Mesothelial cell of epicardium (in vitro differentiated cells): ENCODE results near the gene DGKI. TPM values are rescaled to one million over a fixed set of nuclear protein-coding genes. Genes with fewer than 3 reads are reported as not detected.
"Not testable (repeated sequence)": the region's sequence is repeated elsewhere in the genome, so short reads cannot be mapped to it uniquely, and the experiment has no call there.

Experiments used
- DNase-seq, 2 experiments: peaks; one replicate each; pipeline ENCODE4 v3.0.0; 2021; ENCODE audit warnings: low spot score in 2 of 2; ENCODE audit not compliant: unreplicated experiment in 2 of 2
- H3K27ac Mint-ChIP-seq: 2 replicates; pipeline ENCODE4 v1.8.0; 2021; ENCODE audit warnings: mixed read lengths
- H3K27me3 Mint-ChIP-seq: 2 replicates; pipeline ENCODE4 v1.8.0; 2021; ENCODE audit warnings: low read depth, mixed read lengths
- H3K36me3 Mint-ChIP-seq: 2 replicates; pipeline ENCODE4 v1.8.0; 2021; ENCODE audit warnings: mixed read lengths
- H3K4me1 Mint-ChIP-seq: 2 replicates; pipeline ENCODE4 v1.8.0; 2021; ENCODE audit warnings: mixed read lengths
- H3K4me3 Mint-ChIP-seq: 2 replicates; pipeline ENCODE4 v1.8.0; 2021; ENCODE audit warnings: mild to moderate bottlenecking, moderate library complexity, mixed read lengths
- H3K9me3 Mint-ChIP-seq: 2 replicates; pipeline ENCODE4 v1.8.0; 2021; ENCODE audit warnings: mixed read lengths
- CTCF ChIP-seq: fragments of 200-600 bp; sonication (generic); IDR thresholded peaks from one replicate; pipeline ENCODE4 v1.5.0; 2021; ENCODE audit warnings: antibody characterized with exemption; ENCODE audit not compliant: unreplicated experiment
- total RNA-seq: library from RNA; stranded (reverse); gene quantifications from 3 replicates; pipeline ENCODE4 v1.2.1, GENCODE V29; 2021

The DGKI gene
- total RNA-seq, 1 donor from 2014 or later = 2.0 TPM

- no peak overlapping the region for H3K4me3 Mint-ChIP-seq
- TF ChIP-seq CTCF = peak; percentile 85
- peaks cover 26% of the 10 kb centered on the region for H3K4me1 Mint-ChIP-seq
- H3K9me3 Mint-ChIP-seq = peaks cover 8% of the 10 kb centered on the region
- H3K27me3 Mint-ChIP-seq = no peaks in the 10 kb centered on the region
- DNase-seq = no peak
- peaks cover 5% of the 10 kb centered on the region for H3K36me3 Mint-ChIP-seq
- peak overlapping the region; percentile 9 for H3K27ac Mint-ChIP-seq
Measured at GRCh38 chr7:137454246-137454724, 392.5 kb downstream of the DGKI start.

- no peak overlapping the region for H3K27ac Mint-ChIP-seq
- peaks cover 12% of the 10 kb centered on the region for H3K9me3 Mint-ChIP-seq
- H3K4me3 Mint-ChIP-seq = no peak overlapping the region
- peaks cover 26% of the 10 kb centered on the region for H3K4me1 Mint-ChIP-seq
- DNase-seq = no peak
- no peak for TF ChIP-seq CTCF
- no peaks in the 10 kb centered on the region for H3K27me3 Mint-ChIP-seq
- peaks cover 8% of the 10 kb centered on the region for H3K36me3 Mint-ChIP-seq
Measured at GRCh38 chr7:137453356-137453755, 393.4 kb downstream of the DGKI start.

GRCh38 chr7:137449016-137449415, 397.8 kb downstream of the DGKI start:
- Mint-ChIP-seq H3K4me1 (peaks cover 18% of the 10 kb centered on the region), H3K9me3 (peaks cover 24% of the 10 kb centered on the region), H3K27ac (no peak overlapping the region), H3K27me3 (no peaks in the 10 kb centered on the region), H3K4me3 (no peak overlapping the region), H3K36me3 (peaks cover 8% of the 10 kb centered on the region)
- no peak for TF ChIP-seq CTCF
- no peak for DNase-seq

GRCh38 chr7:137448572-137448971, 398.2 kb downstream of the DGKI start:
- not testable (repeated sequence) for H3K4me3 Mint-ChIP-seq, H3K27ac Mint-ChIP-seq, H3K36me3 Mint-ChIP-seq, DNase-seq, H3K27me3 Mint-ChIP-seq
- Mint-ChIP-seq H3K4me1 (peaks cover 18% of the 10 kb centered on the region), H3K9me3 (peaks cover 24% of the 10 kb centered on the region)

GRCh38 chr7:137446025-137446424, 400.7 kb downstream of the DGKI start:
- no peak overlapping the region for H3K27ac Mint-ChIP-seq
- H3K36me3 Mint-ChIP-seq = peaks cover 8% of the 10 kb centered on the region
- no peak overlapping the region for H3K4me3 Mint-ChIP-seq
- no peaks in the 10 kb centered on the region for H3K27me3 Mint-ChIP-seq
- DNase-seq = no peak
- TF ChIP-seq CTCF = no peak
- H3K4me1 Mint-ChIP-seq = peaks cover 16% of the 10 kb centered on the region
- H3K9me3 Mint-ChIP-seq = peaks cover 24% of the 10 kb centered on the region

- Mint-ChIP-seq H3K4me3 (no peak overlapping the region), H3K4me1 (peaks cover 19% of the 10 kb centered on the region), H3K27me3 (no peaks in the 10 kb centered on the region), H3K27ac (no peak overlapping the region), H3K9me3 (peaks cover 24% of the 10 kb centered on the region), H3K36me3 (peaks cover 8% of the 10 kb centered on the region)
- TF ChIP-seq CTCF = no peak
- DNase-seq = no peak
Measured at GRCh38 chr7:137445268-137445667, 401.5 kb downstream of the DGKI start.
